A549 (cell line): ENCODE data around the gene RAE1.

Experiments used
- CBX8 ChIP-seq: fragments of 200-600 bp; sonication (generic); IDR thresholded peaks from 2 replicates; pipeline ENCODE4 v1.6.1; 2016
- EHMT2 ChIP-seq: fragments of 200-600 bp; sonication (generic); IDR thresholded peaks from 2 replicates; pipeline ENCODE4 v1.6.1; 2016; ENCODE audit warnings: antibody characterized with exemption, low read depth, mild to moderate bottlenecking, moderate library complexity
- ESRRA ChIP-seq: fragments of 150-350 bp; IDR thresholded peaks from 2 replicates; pipeline ENCODE4 v1.6.1; 2014; ENCODE audit warnings: mild to moderate bottlenecking, low read length, borderline replicate concordance
- GATA3 ChIP-seq: IDR thresholded peaks from 2 replicates; pipeline ENCODE4 v1.6.1; 2012; ENCODE audit warnings: borderline replicate concordance
- MAFK ChIP-seq: fragments of 450-650 bp; IDR thresholded peaks from 2 replicates; pipeline ENCODE4 v1.6.1; 2014; ENCODE audit not compliant: partially characterized antibody
- MYC ChIP-seq: IDR thresholded peaks from 2 replicates; pipeline ENCODE4 v1.6.1; 2012; ENCODE audit warnings: mild to moderate bottlenecking, inconsistent platforms, low read length, improper control_type of control experiment, borderline replicate concordance
- POLR2A ChIP-seq: IDR thresholded peaks from 2 replicates; pipeline ENCODE4 v1.6.1; 2012; ENCODE audit warnings: mild to moderate bottlenecking, low read length
- RFX5 ChIP-seq: fragments of 450-650 bp; IDR thresholded peaks from 2 replicates; pipeline ENCODE4 v1.7.1; 2014; ENCODE audit warnings: antibody characterized with exemption, mild to moderate bottlenecking, moderate library complexity
- SREBF2 ChIP-seq: fragments of 450-650 bp; IDR thresholded peaks from 2 replicates; pipeline ENCODE4 v1.6.1; 2014; ENCODE audit warnings: mild to moderate bottlenecking, moderate library complexity
- TF ChIP-seq, protein P1 (sequence below): fragments of >200 bp; sonication (Bioruptor Twin); formaldehyde crosslinking; IDR thresholded peaks from 3 replicates; pipeline ENCODE4 v1.5.1; 2016
- TF ChIP-seq, protein P2 (sequence below): IDR thresholded peaks from 2 replicates; pipeline ENCODE4 v1.6.1; 2012
- TF ChIP-seq, protein P3 (sequence below): IDR thresholded peaks from 2 replicates; pipeline ENCODE4 v1.6.1; 2012
- TF ChIP-seq, protein P4 (sequence below): fragments of >200 bp; sonication (Bioruptor Twin); formaldehyde crosslinking; IDR thresholded peaks from 2 replicates; pipeline ENCODE4 v1.6.1; 2016
- TF ChIP-seq, protein P5 (sequence below): fragments of 450-650 bp; IDR thresholded peaks from 2 replicates; pipeline ENCODE4 v1.6.1; 2014; ENCODE audit warnings: antibody characterized with exemption

DNA sequence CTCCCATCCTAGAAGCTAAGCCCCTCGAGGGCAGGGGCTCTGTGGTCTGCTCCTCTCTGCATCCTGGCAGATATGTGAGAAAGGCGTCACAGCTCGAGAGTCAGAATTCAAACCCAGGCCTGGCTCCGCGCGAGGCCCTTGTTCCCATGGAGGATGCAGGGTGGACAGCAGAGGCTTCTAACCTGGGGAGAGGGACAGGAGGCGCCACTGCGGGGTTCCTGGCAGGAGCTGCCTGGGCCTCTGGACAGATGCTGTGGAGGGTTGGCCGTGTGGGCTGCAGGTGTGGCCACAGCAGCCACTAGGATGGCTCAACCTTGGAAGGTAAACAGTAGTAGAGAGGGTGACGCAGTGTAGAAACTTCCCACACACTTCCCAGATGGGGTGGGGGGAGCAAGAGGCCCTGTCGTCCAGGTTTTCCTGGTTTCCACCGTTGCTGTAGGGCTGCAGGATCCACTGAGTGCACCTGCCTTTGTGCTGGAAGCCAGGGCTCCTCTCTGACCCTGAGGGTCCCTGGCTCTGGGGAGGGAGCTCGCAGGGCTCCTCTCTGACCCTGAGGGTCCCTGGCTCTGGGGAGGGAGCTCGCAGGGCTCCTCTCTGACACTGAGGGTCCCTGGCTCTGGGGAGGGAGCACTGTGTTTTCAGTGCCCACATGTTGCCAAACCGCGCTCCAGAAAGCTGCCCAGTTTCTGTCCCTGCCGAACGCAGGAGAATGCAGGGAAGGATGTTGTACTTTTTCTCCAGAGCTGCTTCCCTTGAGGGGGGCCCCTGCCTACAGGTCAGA lies 54.4 kb downstream of the RAE1 start:
- TF ChIP-seq, protein P1, sequence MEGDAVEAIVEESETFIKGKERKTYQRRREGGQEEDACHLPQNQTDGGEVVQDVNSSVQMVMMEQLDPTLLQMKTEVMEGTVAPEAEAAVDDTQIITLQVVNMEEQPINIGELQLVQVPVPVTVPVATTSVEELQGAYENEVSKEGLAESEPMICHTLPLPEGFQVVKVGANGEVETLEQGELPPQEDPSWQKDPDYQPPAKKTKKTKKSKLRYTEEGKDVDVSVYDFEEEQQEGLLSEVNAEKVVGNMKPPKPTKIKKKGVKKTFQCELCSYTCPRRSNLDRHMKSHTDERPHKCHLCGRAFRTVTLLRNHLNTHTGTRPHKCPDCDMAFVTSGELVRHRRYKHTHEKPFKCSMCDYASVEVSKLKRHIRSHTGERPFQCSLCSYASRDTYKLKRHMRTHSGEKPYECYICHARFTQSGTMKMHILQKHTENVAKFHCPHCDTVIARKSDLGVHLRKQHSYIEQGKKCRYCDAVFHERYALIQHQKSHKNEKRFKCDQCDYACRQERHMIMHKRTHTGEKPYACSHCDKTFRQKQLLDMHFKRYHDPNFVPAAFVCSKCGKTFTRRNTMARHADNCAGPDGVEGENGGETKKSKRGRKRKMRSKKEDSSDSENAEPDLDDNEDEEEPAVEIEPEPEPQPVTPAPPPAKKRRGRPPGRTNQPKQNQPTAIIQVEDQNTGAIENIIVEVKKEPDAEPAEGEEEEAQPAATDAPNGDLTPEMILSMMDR, result no peak
- TF ChIP-seq, protein P2, sequence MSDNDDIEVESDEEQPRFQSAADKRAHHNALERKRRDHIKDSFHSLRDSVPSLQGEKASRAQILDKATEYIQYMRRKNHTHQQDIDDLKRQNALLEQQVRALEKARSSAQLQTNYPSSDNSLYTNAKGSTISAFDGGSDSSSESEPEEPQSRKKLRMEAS, result no peak
- TF ChIP-seq POLR2A (no peak), RFX5 (no peak), MYC (no peak), CBX8 (no peak), SREBF2 (no peak), EHMT2 (no peak), ESRRA (no peak), MAFK (no peak), GATA3 (no peak)
- TF ChIP-seq, protein P3, sequence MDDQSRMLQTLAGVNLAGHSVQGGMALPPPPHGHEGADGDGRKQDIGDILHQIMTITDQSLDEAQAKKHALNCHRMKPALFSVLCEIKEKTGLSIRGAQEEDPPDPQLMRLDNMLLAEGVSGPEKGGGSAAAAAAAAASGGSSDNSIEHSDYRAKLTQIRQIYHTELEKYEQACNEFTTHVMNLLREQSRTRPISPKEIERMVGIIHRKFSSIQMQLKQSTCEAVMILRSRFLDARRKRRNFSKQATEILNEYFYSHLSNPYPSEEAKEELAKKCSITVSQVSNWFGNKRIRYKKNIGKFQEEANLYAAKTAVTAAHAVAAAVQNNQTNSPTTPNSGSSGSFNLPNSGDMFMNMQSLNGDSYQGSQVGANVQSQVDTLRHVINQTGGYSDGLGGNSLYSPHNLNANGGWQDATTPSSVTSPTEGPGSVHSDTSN, result no peak
- TF ChIP-seq, protein P4, sequence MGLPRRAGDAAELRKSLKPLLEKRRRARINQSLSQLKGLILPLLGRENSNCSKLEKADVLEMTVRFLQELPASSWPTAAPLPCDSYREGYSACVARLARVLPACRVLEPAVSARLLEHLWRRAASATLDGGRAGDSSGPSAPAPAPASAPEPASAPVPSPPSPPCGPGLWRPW, result no peak
- TF ChIP-seq, protein P5, sequence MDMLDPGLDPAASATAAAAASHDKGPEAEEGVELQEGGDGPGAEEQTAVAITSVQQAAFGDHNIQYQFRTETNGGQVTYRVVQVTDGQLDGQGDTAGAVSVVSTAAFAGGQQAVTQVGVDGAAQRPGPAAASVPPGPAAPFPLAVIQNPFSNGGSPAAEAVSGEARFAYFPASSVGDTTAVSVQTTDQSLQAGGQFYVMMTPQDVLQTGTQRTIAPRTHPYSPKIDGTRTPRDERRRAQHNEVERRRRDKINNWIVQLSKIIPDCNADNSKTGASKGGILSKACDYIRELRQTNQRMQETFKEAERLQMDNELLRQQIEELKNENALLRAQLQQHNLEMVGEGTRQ, result no peak
